BJ (cell line): ENCODE data around the gene PRR19. TPM values are rescaled to one million over a fixed set of nuclear protein-coding genes. Genes with fewer than 3 reads are reported as not detected.

Experiments used
- CTCF ChIA-PET: fragments of 350-600 bp; formaldehyde crosslinking; extraction: SDS; loops from one replicate; lab custom pipeline; 2021; ENCODE audit warnings: antibody characterized with exemption, inconsistent platforms; lab: Yijun Ruan, JAX
- POLR2A ChIA-PET: fragments of 300-600 bp; sonication (Branson Sonifier 250); formaldehyde crosslinking; extraction: SDS; loops from one replicate; lab custom pipeline; 2021; ENCODE audit warnings: antibody characterized with exemption; lab: Charles Lee
- DNase-seq: peaks from one replicate; pipeline ENCODE4 v3.0.0-alpha.2; 2011; ENCODE audit warnings: low read depth
- H3K27me3 ChIP-seq: 2 replicates; pipeline ENCODE4 v1.6.0; 2011; ENCODE audit warnings: low read length; ENCODE audit not compliant: control insufficient read depth, insufficient read depth
- H3K36me3 ChIP-seq: 2 replicates; pipeline ENCODE4 v1.5.1; 2011; ENCODE audit warnings: low read length; ENCODE audit not compliant: control insufficient read depth, insufficient read depth
- H3K4me3 ChIP-seq: 2 replicates; pipeline ENCODE4 v1.5.1; 2011; ENCODE audit warnings: low read depth, mild to moderate bottlenecking, control low read depth, low read length
- CTCF ChIP-seq: IDR thresholded peaks from 2 replicates; pipeline ENCODE4 v1.5.1; 2011; ENCODE audit warnings: low read depth, mild to moderate bottlenecking, control low read depth, inconsistent platforms, low read length, moderate library complexity; ENCODE audit not compliant: insufficient read depth
- polyA plus RNA-seq: library from polyadenylated mRNA; depleted of rRNA; stranded (reverse); fragments of >200 nt; gene quantifications from 2 replicates; pipeline ENCODE4 v1.2.3, GENCODE V29; 2011

The PRR19 gene
- polyA plus RNA-seq, 1 experiment: 0.93 TPM

- Histone ChIP-seq H3K36me3 (peaks cover 22% of the 10 kb centered on the region), H3K4me3 (peak overlapping the region; percentile 87), H3K27me3 (no peaks in the 10 kb centered on the region)
- no peak for TF ChIP-seq CTCF
- DNase-seq: no peak
- ChIA-PET CTCF (interaction anchor here (0.9 to 4.2 kb wide), 5 partner anchors 9 to 27 kb away, joined by 3 to 20 read pairs (median 9); partner anchors contain the start of gene GSK3A), POLR2A (interaction anchor here (0.5 to 0.6 kb wide), 3 partner anchors 10 to 249 kb away, joined by 3 to 11 read pairs (median 5); partner anchors contain the start of gene GSK3A)
Measured at GRCh38 chr19:42270346-42271044, 31.4 kb upstream of the PRR19 start.

GRCh38 chr19:42271045-42271419 is 30.9 kb upstream of the PRR19 start:
- DNase-seq: no peak
- CTCF ChIA-PET: interaction anchor here (0.9 to 4.2 kb wide), 5 partner anchors 9 to 27 kb away, joined by 3 to 20 read pairs (median 9); partner anchors contain the start of gene GSK3A
- Histone ChIP-seq H3K4me3 (peak overlapping the region; percentile 87), H3K36me3 (peaks cover 22% of the 10 kb centered on the region), H3K27me3 (no peaks in the 10 kb centered on the region)
- no peak for TF ChIP-seq CTCF
- POLR2A ChIA-PET: interaction anchor here (0.6 kb wide), 1 partner anchor 249 kb away, joined by 11 read pairs; no protein-coding TSS in a partner anchor

- POLR2A ChIA-PET: no interaction called here
- H3K36me3 ChIP-seq: peaks cover 22% of the 10 kb centered on the region
- H3K27me3 ChIP-seq: no peaks in the 10 kb centered on the region
- no peak for TF ChIP-seq CTCF
- CTCF ChIA-PET: interaction anchor here (4.2 kb wide), 1 partner anchor 26 kb away, joined by 20 read pairs; no protein-coding TSS in a partner anchor
- no peak overlapping the region for H3K4me3 ChIP-seq
- DNase-seq: no peak
Measured at GRCh38 chr19:42271861-42272534, 29.9 kb upstream of the PRR19 start.

- ChIA-PET CTCF (interaction anchor here (4.2 kb wide), 1 partner anchor 26 kb away, joined by 20 read pairs; no protein-coding TSS in a partner anchor), POLR2A (no interaction called here)
- DNase-seq: no peak
- H3K4me3 ChIP-seq: no peak overlapping the region
- no peaks in the 10 kb centered on the region for H3K27me3 ChIP-seq
- no peak for TF ChIP-seq CTCF
- peaks cover 22% of the 10 kb centered on the region for H3K36me3 ChIP-seq
Measured at GRCh38 chr19:42272535-42272897, 29.4 kb upstream of the PRR19 start.

GRCh38 chr19:42272989-42273406 is 28.9 kb upstream of the PRR19 start:
- H3K27me3 ChIP-seq: no peaks in the 10 kb centered on the region
- ChIA-PET POLR2A (no interaction called here), CTCF (interaction anchor here (4.2 kb wide), 1 partner anchor 27 kb away, joined by 20 read pairs; no protein-coding TSS in a partner anchor)
- peaks cover 22% of the 10 kb centered on the region for H3K36me3 ChIP-seq
- no peak for DNase-seq
- no peak overlapping the region for H3K4me3 ChIP-seq
- TF ChIP-seq CTCF: no peak
